CD8-positive, alpha-beta memory T cell (primary cell): ENCODE measurements around the gene FRMD7. TPM values are rescaled to one million over a fixed set of nuclear protein-coding genes. Genes with fewer than 3 reads are reported as not detected.

Experiments used
- CTCF ChIA-PET: fragments of 350-600 bp; sonication (Branson Sonifier 250); formaldehyde crosslinking; loops from one replicate; lab custom pipeline; 2021; ENCODE audit warnings: antibody characterized with exemption; lab: Charles Lee
- POLR2A ChIA-PET: fragments of 350-600 bp; sonication (Branson Sonifier 250); formaldehyde crosslinking; loops from one replicate; lab custom pipeline; 2021; ENCODE audit warnings: antibody characterized with exemption; lab: Charles Lee
- DNase-seq, 5 donors: peaks; one replicate each; pipeline versions ENCODE4 v3.0.0 to v3.0.0-alpha.2; 2020 to 2022; ENCODE audit warnings: mixed read lengths in 1 of 5
- H3K27ac ChIP-seq: one replicate; pipeline ENCODE4 v1.7.0; 2013; ENCODE audit warnings: low read depth, mild to moderate bottlenecking, low read length, moderate library complexity
- H3K27me3 ChIP-seq: 2 replicates; pipeline ENCODE4 v1.7.0; 2013; ENCODE audit warnings: low read length, mild to moderate bottlenecking; ENCODE audit not compliant: insufficient read depth, poor library complexity, severe bottlenecking
- H3K36me3 ChIP-seq: 2 replicates; pipeline ENCODE4 v1.7.0; 2013; ENCODE audit warnings: mild to moderate bottlenecking, low read length, moderate library complexity; ENCODE audit not compliant: insufficient read depth
- H3K4me1 ChIP-seq: 2 replicates; pipeline ENCODE4 v1.7.0; 2013; ENCODE audit warnings: mild to moderate bottlenecking, low read length, moderate library complexity; ENCODE audit not compliant: insufficient read depth
- H3K4me3 ChIP-seq: 2 replicates; pipeline ENCODE4 v1.7.0; 2013; ENCODE audit warnings: mild to moderate bottlenecking, low read length
- H3K9me3 ChIP-seq: 2 replicates; pipeline ENCODE4 v1.7.0; 2013; ENCODE audit warnings: mild to moderate bottlenecking, low read length
- H3K27ac Mint-ChIP-seq, 8 donors: one replicate each; pipeline ENCODE4 v1.8.0; 2020 to 2021; ENCODE audit warnings: mixed read lengths in 8 of 8, mild to moderate bottlenecking in 6 of 8, inconsistent platforms in 3 of 8, moderate library complexity in 3 of 8
- H3K27me3 Mint-ChIP-seq, 2 donors: one replicate each; pipeline ENCODE4 v1.8.0; 2020 to 2021; ENCODE audit warnings: mixed read lengths in 2 of 2, mild to moderate bottlenecking in 1 of 2, moderate library complexity in 1 of 2
- H3K36me3 Mint-ChIP-seq, 3 donors: one replicate each; pipeline ENCODE4 v1.8.0; 2020 to 2021; ENCODE audit warnings: mixed read lengths in 3 of 3, inconsistent platforms in 1 of 3, mild to moderate bottlenecking in 1 of 3
- H3K4me1 Mint-ChIP-seq, 3 donors: one replicate each; pipeline ENCODE4 v1.8.0; 2020 to 2021; ENCODE audit warnings: mixed read lengths in 3 of 3, inconsistent platforms in 1 of 3, mild to moderate bottlenecking in 1 of 3
- H3K4me3 Mint-ChIP-seq, 7 donors: one replicate each; pipeline ENCODE4 v1.8.0; 2020 to 2021; ENCODE audit warnings: mixed read lengths in 7 of 7, mild to moderate bottlenecking in 6 of 7, moderate library complexity in 4 of 7, inconsistent platforms in 2 of 7
- H3K9me3 Mint-ChIP-seq, 5 donors: one replicate each; pipeline ENCODE4 v1.8.0; 2020 to 2022; ENCODE audit warnings: mixed read lengths in 5 of 5, mild to moderate bottlenecking in 3 of 5, moderate library complexity in 2 of 5, inconsistent platforms in 1 of 5
- polyA plus RNA-seq: library from polyadenylated mRNA; unstranded; fragments of 300-500 nt; fragmentation: Illumina TruSeq; gene quantifications from one replicate; pipeline ENCODE4 v1.2.3, GENCODE V29; 2021
- total RNA-seq, 2 experiments: library from RNA; stranded (reverse); gene quantifications; one replicate each; pipeline ENCODE4 v1.2.3, GENCODE V29; 2021

Gene FRMD7
- total and polyA plus RNA-seq, 3 experiments from 2014 or later = not detected

DNA sequence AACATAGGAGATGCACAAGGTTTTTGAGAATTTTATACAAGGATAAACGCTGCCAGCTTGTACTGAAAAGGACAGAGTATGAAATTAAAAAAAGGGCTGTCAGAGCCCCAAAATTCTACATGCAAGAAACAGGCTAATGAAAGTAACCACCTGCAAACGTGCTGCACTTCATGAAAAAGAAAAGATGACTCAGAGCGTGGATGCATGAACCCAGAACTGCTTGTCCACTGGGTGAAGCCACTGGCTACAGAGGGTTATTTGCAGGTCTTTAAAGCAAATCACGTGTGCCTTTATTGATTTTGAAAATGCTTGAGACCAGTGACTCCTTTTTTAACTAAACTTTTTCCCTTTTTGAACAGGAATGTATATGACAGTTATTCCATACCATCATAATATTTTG lies 25.3 kb upstream of the FRMD7 start:
- DNase-seq = no peak
- peaks cover 0 to 8% of the 10 kb centered on the region in 2 donors for H3K27me3 Mint-ChIP-seq
- H3K4me3 ChIP-seq = no peak overlapping the region
- H3K27ac Mint-ChIP-seq = no peak overlapping the region
- no peaks in the 10 kb centered on the region for H3K36me3 ChIP-seq
- no peak overlapping the region for H3K4me3 Mint-ChIP-seq
- POLR2A ChIA-PET = no interaction called here
- H3K4me1 ChIP-seq = no peaks in the 10 kb centered on the region
- no peaks in the 10 kb centered on the region for H3K36me3 Mint-ChIP-seq
- H3K27me3 ChIP-seq = no peaks in the 10 kb centered on the region
- no peaks in the 10 kb centered on the region for H3K9me3 ChIP-seq
- CTCF ChIA-PET = no interaction called here
- peaks cover 0 to 2% (median 0%) of the 10 kb centered on the region in 5 donors for H3K9me3 Mint-ChIP-seq
- no peaks in the 10 kb centered on the region for H3K4me1 Mint-ChIP-seq
- no peak overlapping the region for H3K27ac ChIP-seq

DNA sequence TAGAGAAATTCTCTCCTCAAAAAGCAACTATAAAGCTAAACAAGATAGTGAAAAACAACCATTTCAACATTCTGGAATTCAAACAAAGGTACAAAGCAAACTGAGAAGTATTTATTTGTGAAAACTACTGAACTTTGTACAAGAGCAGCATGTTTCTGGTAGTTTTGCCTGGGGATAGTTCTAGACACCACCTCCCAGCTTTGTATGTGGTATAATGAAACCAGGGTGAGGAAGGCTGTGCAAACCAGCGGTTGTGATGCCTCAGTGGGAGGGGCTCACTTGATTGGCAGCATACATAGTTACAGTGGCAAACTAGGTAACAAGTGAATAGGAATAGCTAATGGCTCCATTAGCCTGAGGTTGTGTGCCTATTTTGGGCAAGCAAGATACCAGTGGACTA lies 18.6 kb upstream of the FRMD7 start:
- no peaks in the 10 kb centered on the region for H3K27me3 ChIP-seq
- ChIA-PET CTCF (interaction anchor here (1.5 kb wide), 1 partner anchor 54 kb away, joined by 3 read pairs; no protein-coding TSS in a partner anchor), POLR2A (no interaction called here)
- no peaks in the 10 kb centered on the region for H3K9me3 Mint-ChIP-seq
- H3K36me3 ChIP-seq = no peaks in the 10 kb centered on the region
- no peaks in the 10 kb centered on the region for H3K9me3 ChIP-seq
- no peak overlapping the region for H3K27ac ChIP-seq
- peaks cover 9 to 14% of the 10 kb centered on the region in 2 donors for H3K27me3 Mint-ChIP-seq
- H3K4me3 ChIP-seq = no peak overlapping the region
- DNase-seq = no peak
- H3K36me3 Mint-ChIP-seq = no peaks in the 10 kb centered on the region
- H3K4me3 Mint-ChIP-seq = no peak overlapping the region
- H3K4me1 ChIP-seq = no peaks in the 10 kb centered on the region
- H3K27ac Mint-ChIP-seq = no peak overlapping the region
- H3K4me1 Mint-ChIP-seq = no peaks in the 10 kb centered on the region

DNA sequence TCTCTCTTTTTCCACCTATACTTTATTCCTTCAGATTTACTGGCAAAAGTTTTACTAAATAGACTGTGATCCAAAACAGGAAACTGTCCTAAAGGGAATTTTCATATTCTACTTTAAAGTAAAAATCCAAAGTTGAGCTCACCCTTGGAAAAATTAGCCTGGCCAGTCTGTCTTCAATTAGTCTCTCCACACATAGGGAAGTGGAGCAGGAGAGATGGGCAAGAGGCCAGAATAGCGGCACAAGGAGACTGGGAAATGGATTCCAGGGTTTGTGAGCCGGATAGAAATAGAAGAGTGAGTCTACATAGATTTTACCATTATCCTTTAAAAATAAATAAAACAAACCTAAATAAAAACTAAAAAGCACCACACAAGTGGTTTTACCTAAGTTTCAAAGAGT lies 16.2 kb upstream of the FRMD7 start:
- Histone ChIP-seq H3K9me3 (no peaks in the 10 kb centered on the region), H3K36me3 (no peaks in the 10 kb centered on the region), H3K4me3 (no peak overlapping the region), H3K27me3 (no peaks in the 10 kb centered on the region), H3K4me1 (no peaks in the 10 kb centered on the region), H3K27ac (no peak overlapping the region)
- no peak for DNase-seq
- Mint-ChIP-seq H3K36me3 (no peaks in the 10 kb centered on the region), H3K27me3 (peaks cover 10 to 15% of the 10 kb centered on the region in 2 donors), H3K4me1 (no peaks in the 10 kb centered on the region), H3K9me3 (no peaks in the 10 kb centered on the region), H3K27ac (no peak overlapping the region), H3K4me3 (no peak overlapping the region)
- ChIA-PET POLR2A (no interaction called here), CTCF (no interaction called here)

DNA sequence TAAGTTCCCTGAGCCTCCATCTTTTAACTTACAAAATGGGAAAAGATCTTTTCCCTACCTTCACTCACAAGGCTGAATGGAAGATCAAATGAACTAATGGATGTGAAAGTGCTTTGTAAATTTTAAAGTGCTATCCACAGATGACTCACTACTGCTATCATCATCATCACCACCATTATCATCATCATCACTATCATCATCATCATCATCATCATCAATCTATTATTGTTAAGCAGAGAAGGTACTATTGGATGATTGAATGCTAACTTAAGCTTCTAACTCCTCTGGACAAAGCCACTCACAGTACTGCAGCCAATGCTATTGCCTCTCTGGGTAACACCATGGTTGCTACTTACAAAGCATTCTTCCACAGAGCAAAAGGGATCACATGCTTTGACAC lies 1.9 kb downstream of the FRMD7 start:
- ChIA-PET CTCF (no interaction called here), POLR2A (no interaction called here)
- H3K4me1 ChIP-seq = no peaks in the 10 kb centered on the region
- no peak for DNase-seq
- no peaks in the 10 kb centered on the region for H3K9me3 ChIP-seq
- Mint-ChIP-seq H3K4me1 (no peaks in the 10 kb centered on the region), H3K4me3 (no peak overlapping the region), H3K36me3 (no peaks in the 10 kb centered on the region), H3K9me3 (no peaks in the 10 kb centered on the region), H3K27ac (no peak overlapping the region), H3K27me3 (peaks cover 0 to 4% of the 10 kb centered on the region in 2 donors)
- no peaks in the 10 kb centered on the region for H3K27me3 ChIP-seq
- H3K36me3 ChIP-seq = no peaks in the 10 kb centered on the region
- H3K4me3 ChIP-seq = no peak overlapping the region
- no peak overlapping the region for H3K27ac ChIP-seq

DNA sequence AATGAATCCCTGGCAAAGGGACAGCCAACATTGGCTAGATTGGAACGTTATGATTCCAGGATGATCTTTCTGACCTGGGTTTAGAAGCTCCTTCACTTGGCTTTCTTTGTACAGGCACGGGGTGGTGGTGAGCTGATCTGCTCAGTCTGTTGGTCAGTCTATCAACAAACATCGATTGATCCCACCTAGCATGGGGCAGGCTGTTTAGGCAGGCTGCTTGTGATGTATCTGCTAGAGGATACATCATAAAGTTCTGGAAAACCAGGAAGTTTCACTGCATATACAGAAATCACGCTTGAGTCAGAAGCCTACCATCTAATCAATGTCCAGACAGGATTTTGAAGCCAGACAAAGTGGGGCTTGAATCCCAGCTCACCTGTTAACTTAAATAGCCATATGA lies 6.9 kb downstream of the FRMD7 start:
- no peaks in the 10 kb centered on the region for H3K4me1 ChIP-seq
- H3K4me3 Mint-ChIP-seq = no peak overlapping the region
- no peaks in the 10 kb centered on the region for H3K9me3 ChIP-seq
- H3K36me3 Mint-ChIP-seq = no peaks in the 10 kb centered on the region
- POLR2A ChIA-PET = no interaction called here
- no peak overlapping the region for H3K27ac ChIP-seq
- H3K36me3 ChIP-seq = no peaks in the 10 kb centered on the region
- no peaks in the 10 kb centered on the region for H3K27me3 ChIP-seq
- no peak overlapping the region for H3K27ac Mint-ChIP-seq
- CTCF ChIA-PET = no interaction called here
- H3K4me3 ChIP-seq = no peak overlapping the region
- no peaks in the 10 kb centered on the region for H3K4me1 Mint-ChIP-seq
- no peaks in the 10 kb centered on the region for H3K9me3 Mint-ChIP-seq
- DNase-seq = no peak
- peaks cover 0 to 4% of the 10 kb centered on the region in 2 donors for H3K27me3 Mint-ChIP-seq

DNA sequence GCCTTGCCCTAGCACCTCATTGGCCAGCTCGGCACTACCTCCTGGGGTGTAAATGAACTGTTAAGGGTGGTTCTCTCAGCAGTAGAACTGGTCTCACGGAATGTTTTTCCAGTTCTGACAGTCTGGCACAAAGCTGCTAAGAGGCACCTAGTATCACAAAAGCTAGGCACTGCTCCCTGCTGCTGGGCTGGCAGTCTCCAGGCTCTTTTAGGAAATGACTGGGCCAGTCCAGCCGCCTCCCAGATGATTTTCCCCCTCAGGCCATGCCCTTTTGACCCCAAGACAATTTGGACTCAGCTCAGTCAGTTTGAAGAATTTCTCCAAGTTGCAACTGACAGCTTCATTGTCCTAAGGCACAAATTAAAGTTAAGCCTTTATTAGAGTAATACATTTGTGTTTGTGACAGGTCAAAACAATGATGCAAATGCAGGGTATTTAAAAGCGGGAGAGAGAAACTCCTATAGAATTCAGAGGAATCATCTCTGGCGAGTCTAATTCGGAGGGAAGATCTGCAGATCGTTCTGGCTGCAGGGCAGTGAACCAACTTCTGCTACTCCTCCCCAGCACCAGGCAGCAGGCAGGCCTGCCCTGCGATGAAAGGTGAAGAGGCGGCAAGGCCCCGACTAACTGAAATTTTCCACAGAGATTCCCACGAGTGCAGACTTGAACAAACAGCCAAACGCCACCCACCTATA lies 7.9 kb downstream of the FRMD7 start:
- Histone ChIP-seq H3K27ac (no peak overlapping the region), H3K9me3 (no peaks in the 10 kb centered on the region), H3K27me3 (no peaks in the 10 kb centered on the region), H3K4me1 (no peaks in the 10 kb centered on the region), H3K4me3 (no peak overlapping the region), H3K36me3 (no peaks in the 10 kb centered on the region)
- H3K27ac Mint-ChIP-seq = no peak overlapping the region
- ChIA-PET POLR2A (no interaction called here), CTCF (no interaction called here)
- no peaks in the 10 kb centered on the region for H3K4me1 Mint-ChIP-seq
- H3K36me3 Mint-ChIP-seq = no peaks in the 10 kb centered on the region
- H3K4me3 Mint-ChIP-seq = no peak overlapping the region
- H3K27me3 Mint-ChIP-seq = peaks cover 0 to 4% of the 10 kb centered on the region in 2 donors
- DNase-seq = no peak
- H3K9me3 Mint-ChIP-seq = no peaks in the 10 kb centered on the region

DNA sequence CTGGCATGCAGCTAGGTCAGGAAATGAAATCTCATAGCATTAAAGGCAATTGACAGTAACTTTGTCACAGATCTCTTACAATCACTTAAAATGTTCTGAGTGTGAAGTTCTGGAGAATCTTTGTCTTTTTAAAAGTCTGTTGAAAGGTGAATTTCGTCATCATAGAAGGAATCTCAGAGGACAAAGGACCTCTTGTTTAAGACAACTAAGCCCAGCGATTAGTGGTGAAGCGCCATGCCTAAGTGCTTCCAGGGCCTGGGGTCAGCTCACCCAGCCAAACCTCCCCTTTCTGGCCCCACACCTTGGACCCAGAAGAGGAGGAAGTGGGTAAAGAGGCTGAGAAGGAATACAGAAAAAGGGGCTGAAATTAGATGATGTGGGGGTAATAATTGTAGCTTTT lies 8.5 kb downstream of the FRMD7 start:
- Histone ChIP-seq H3K36me3 (no peaks in the 10 kb centered on the region), H3K27me3 (no peaks in the 10 kb centered on the region), H3K4me3 (no peak overlapping the region), H3K9me3 (no peaks in the 10 kb centered on the region), H3K27ac (no peak overlapping the region), H3K4me1 (no peaks in the 10 kb centered on the region)
- Mint-ChIP-seq H3K9me3 (no peaks in the 10 kb centered on the region), H3K4me3 (no peak overlapping the region), H3K27ac (no peak overlapping the region), H3K27me3 (peaks cover 0 to 4% of the 10 kb centered on the region in 2 donors), H3K36me3 (no peaks in the 10 kb centered on the region), H3K4me1 (no peaks in the 10 kb centered on the region)
- ChIA-PET CTCF (no interaction called here), POLR2A (no interaction called here)
- DNase-seq = no peak

DNA sequence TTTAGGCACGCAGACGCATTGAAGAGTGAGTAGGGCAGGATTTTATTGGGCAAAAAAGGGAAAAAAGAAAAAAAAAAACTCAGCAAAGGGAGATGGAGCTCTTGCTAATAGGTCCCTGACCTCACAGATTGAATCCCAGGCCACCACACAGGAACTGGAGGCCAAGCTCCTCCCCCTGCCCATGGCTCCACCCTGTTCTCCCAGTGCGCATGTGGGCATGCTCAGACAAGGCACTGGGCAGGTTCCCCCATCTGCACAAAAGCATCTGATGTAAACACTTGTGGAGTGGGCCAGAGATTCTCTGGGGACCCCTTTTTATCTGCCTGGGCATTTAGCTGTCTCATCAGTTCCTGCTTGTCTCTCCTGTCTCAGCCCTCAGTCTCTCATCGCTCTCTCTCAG lies 9.5 kb downstream of the FRMD7 start:
- peaks cover 0 to 5% of the 10 kb centered on the region in 2 donors for H3K27me3 Mint-ChIP-seq
- no peaks in the 10 kb centered on the region for H3K4me1 Mint-ChIP-seq
- H3K36me3 Mint-ChIP-seq = no peaks in the 10 kb centered on the region
- CTCF ChIA-PET = no interaction called here
- H3K9me3 ChIP-seq = no peaks in the 10 kb centered on the region
- no peaks in the 10 kb centered on the region for H3K27me3 ChIP-seq
- no peak for DNase-seq
- POLR2A ChIA-PET = no interaction called here
- H3K4me3 ChIP-seq = no peak overlapping the region
- no peaks in the 10 kb centered on the region for H3K36me3 ChIP-seq
- H3K4me1 ChIP-seq = no peaks in the 10 kb centered on the region
- no peak overlapping the region for H3K27ac ChIP-seq
- H3K9me3 Mint-ChIP-seq = no peaks in the 10 kb centered on the region
- no peak overlapping the region for H3K4me3 Mint-ChIP-seq
- H3K27ac Mint-ChIP-seq = no peak overlapping the region
